ENCODE measurements around the gene UNC5A. TPM values are rescaled to one million over a fixed set of nuclear protein-coding genes. Genes with fewer than 3 reads are reported as not detected.

The UNC5A gene
- total RNA-seq, 2 experiments from 2014 or later = not detected

Other genes starting within 250 kb of the UNC5A start
- gene GPRIN1, start 200.4 kb upstream of the UNC5A start, total RNA-seq = 1 to 10 TPM; 2.5 to 2.6 TPM
- not detected for gene SNCB, start 180.0 kb upstream of the UNC5A start, total RNA-seq
- gene EIF4E1B, start 179.9 kb upstream of the UNC5A start, total RNA-seq = not detected
- gene TSPAN17, start 163.1 kb upstream of the UNC5A start, total RNA-seq = 10 to 100 TPM; 39.6 to 42.5 TPM
- gene HK3, start 88.8 kb downstream of the UNC5A start, total RNA-seq = under 1 TPM; 0.21 to 0.22 TPM
- gene UIMC1, start 196.2 kb downstream of the UNC5A start, total RNA-seq = 10 to 100 TPM; 49.3 to 53.0 TPM
- 10 to 100 TPM; 27.6 to 28.0 TPM for gene ZNF346, start 212.1 kb downstream of the UNC5A start, total RNA-seq